Psoas muscle (tissue), 8 donors: ENCODE data around the gene CALCR. TPM values are rescaled to one million over a fixed set of nuclear protein-coding genes. Genes with fewer than 3 reads are reported as not detected.
"Not testable (repeated sequence)": the region's sequence is repeated elsewhere in the genome, so short reads cannot be mapped to it uniquely, and the experiment has no call there.

Experiments
- ATAC-seq, 4 donors: fragments of 200-7000 bp; cut with Tn5 transposase; one replicate each; pipeline ENCODE4 v1.9.1; 2020; ENCODE audit warnings: moderate library complexity in 3 of 4, mild to moderate bottlenecking in 2 of 4
- DNase-seq, 2 donors: peaks; one replicate each; pipeline ENCODE4 v3.0.0-alpha.2; 2020
- H3K27ac ChIP-seq: fragments of 200-600 bp; one replicate; pipeline ENCODE4 v1.8.0; 2022
- H3K27me3 ChIP-seq, 3 donors: fragments of 200-600 bp in 1 of 3; one replicate each; pipeline versions ENCODE4 v1.6.1 to v1.8.0; 2013 to 2022; ENCODE audit warnings: low read length in 2 of 3, mild to moderate bottlenecking in 2 of 3, moderate library complexity in 1 of 3; ENCODE audit not compliant: insufficient read depth in 3 of 3
- H3K36me3 ChIP-seq, 2 donors: fragments of 200-600 bp in 1 of 2; one replicate each; pipeline versions ENCODE4 v1.6.1 to v1.8.0; 2013 to 2022; ENCODE audit warnings: low read depth in 1 of 2, mild to moderate bottlenecking in 1 of 2, moderate library complexity in 1 of 2; ENCODE audit not compliant: insufficient read depth in 1 of 2
- H3K4me1 ChIP-seq: fragments of 200-600 bp; one replicate; pipeline ENCODE4 v1.8.0; 2022
- H3K4me3 ChIP-seq: fragments of 200-600 bp; one replicate; pipeline ENCODE4 v1.8.0; 2022; ENCODE audit warnings: mild to moderate bottlenecking
- H3K9me3 ChIP-seq: fragments of 200-600 bp; one replicate; pipeline ENCODE4 v1.8.0; 2022
- WGBS, 3 donors: extraction: QIAGEN DNeasy Blood & Tissue Kit; methylation state at CpG; one replicate each; pipeline versions ENCODE4 v1.1.6 to v1.1.7; 2013; 5-methylcytosine and 5-hydroxymethylcytosine counted together
- intact Hi-C, 2 donors: fragments of 100-400 bp; cut with DNase I; formaldehyde crosslinking; loops; one replicate each; pipeline versions ENCODE4 v1.11.0 to v1.14.2; 2022
- polyA plus RNA-seq, 3 donors: library from polyadenylated mRNA; stranded (reverse); fragments of 200-250 nt; gene quantifications; one replicate each; pipeline ENCODE4 v1.2.3, GENCODE V29; 2013
- total RNA-seq, 4 donors: library from RNA; stranded (reverse); fragmentation: NEBNext Ultra II Directional in 2 of 4; extraction: Animal tissue kit (Norgen Biotek cat#: 25700) in 2 of 4; gene quantifications; one replicate each; pipeline versions ENCODE4 v1.2.1 to v1.2.4, GENCODE V29; 2021 to 2023
- TF ChIP-seq, protein P1 (sequence below): fragments of 200-600 bp; IDR thresholded peaks from one replicate; pipeline ENCODE4 v1.8.0; 2022; ENCODE audit warnings: antibody characterized with exemption
- donor health status: healthy with polysubstance abuse.
- donor health status: DM: no; HTN: no; CAD: no; lungs with moderate emphysema.
- donor health status: Bipolar disorder and iron deficiency.
- donor health status: healthy.
- donor health status: DM: yes; HTN: yes; CAD: no.
- donor health status: DM: no; HTN: no; CAD: no.
- donor health status: DM: no; HTN: no; CAD: no.
- donor health status: DM: yes; HTN: yes; CAD: no.

CALCR gene
- total and polyA plus RNA-seq, 7 donors = 0.23 to 1.0 (median 0.64) TPM

DNA sequence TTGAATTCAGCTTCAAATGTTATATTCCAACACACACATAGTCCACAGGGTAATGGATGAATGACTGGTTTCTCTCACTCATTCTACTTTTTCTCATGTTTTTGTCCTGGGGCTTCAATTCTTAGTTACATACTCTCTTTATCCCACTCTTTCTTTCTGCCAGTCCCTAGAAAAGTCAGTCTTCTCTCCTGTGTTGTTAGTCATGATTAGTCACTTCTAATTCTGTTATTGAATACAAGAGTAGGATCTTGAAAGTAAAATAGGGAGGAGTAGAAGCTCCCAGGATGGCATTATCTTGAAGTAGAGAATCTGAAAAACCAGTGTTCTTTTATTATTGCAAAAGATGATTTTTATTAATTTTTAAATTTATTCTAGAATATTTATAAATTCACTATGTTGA is 45.5 kb upstream of the CALCR start:
- TF ChIP-seq, protein P1, sequence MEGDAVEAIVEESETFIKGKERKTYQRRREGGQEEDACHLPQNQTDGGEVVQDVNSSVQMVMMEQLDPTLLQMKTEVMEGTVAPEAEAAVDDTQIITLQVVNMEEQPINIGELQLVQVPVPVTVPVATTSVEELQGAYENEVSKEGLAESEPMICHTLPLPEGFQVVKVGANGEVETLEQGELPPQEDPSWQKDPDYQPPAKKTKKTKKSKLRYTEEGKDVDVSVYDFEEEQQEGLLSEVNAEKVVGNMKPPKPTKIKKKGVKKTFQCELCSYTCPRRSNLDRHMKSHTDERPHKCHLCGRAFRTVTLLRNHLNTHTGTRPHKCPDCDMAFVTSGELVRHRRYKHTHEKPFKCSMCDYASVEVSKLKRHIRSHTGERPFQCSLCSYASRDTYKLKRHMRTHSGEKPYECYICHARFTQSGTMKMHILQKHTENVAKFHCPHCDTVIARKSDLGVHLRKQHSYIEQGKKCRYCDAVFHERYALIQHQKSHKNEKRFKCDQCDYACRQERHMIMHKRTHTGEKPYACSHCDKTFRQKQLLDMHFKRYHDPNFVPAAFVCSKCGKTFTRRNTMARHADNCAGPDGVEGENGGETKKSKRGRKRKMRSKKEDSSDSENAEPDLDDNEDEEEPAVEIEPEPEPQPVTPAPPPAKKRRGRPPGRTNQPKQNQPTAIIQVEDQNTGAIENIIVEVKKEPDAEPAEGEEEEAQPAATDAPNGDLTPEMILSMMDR = no peak
- H3K27ac ChIP-seq = no peak overlapping the region
- ATAC-seq (no peak), DNase-seq (no peak)
- H3K27me3 ChIP-seq = no peaks in the 10 kb centered on the region
- H3K4me3 ChIP-seq = no peak overlapping the region
- H3K4me1 ChIP-seq = no peaks in the 10 kb centered on the region
- intact Hi-C loops = no loop called here
- no peaks in the 10 kb centered on the region for H3K9me3 ChIP-seq
- H3K36me3 ChIP-seq = no peaks in the 10 kb centered on the region

DNA sequence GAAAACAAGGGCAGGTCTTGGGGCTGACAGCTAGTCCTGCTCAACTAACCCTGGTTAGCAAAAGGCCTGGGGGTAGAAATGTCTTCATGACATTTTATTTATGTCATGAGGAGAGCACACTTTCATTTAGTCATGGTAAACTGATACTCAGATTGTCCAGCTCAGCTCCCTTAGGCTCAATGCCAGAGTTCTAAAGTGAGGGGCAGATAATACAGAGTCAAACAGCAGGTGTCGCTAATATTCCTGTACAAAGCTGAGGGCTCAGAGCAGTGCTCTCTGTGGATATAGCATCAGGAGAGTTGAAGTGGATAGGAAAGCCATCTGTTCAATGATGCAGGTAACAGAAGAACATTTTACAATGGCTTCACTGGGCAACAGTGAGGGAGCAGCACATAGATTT is 26.8 kb upstream of the CALCR start:
- ATAC-seq (no peak), DNase-seq (no peak)
- Histone ChIP-seq H3K4me3 (no peak overlapping the region), H3K27ac (no peak overlapping the region), H3K27me3 (no peaks in the 10 kb centered on the region), H3K4me1 (no peaks in the 10 kb centered on the region), H3K36me3 (no peaks in the 10 kb centered on the region), H3K9me3 (no peaks in the 10 kb centered on the region)
- WGBS, 3 donors = 57 to 69% (median 62%) methylated on average over 1 of the region's 1 CpG
- TF ChIP-seq, protein P1 = no peak
- intact Hi-C loops = no loop called here

DNA sequence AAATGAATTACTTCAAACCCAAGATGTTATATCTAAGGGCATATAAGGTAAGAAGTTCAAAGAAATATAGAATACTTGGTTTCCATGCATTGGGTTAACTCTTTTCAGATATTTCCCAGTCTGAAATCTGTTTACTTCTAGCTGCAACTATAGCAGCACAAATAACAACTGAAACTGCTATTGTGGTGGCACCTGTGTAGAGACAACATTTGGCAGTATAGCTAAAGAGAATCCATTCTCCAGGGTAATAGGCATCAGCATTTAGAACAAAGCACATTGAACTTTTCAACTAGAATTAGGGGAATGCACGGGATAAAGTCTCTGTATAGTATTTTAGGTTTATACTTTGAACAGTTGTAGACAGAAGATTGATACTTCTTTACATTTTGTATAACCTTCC is 19.7 kb upstream of the CALCR start:
- Histone ChIP-seq H3K36me3 (no peaks in the 10 kb centered on the region), H3K4me1 (no peaks in the 10 kb centered on the region), H3K4me3 (no peak overlapping the region), H3K9me3 (no peaks in the 10 kb centered on the region), H3K27me3 (no peaks in the 10 kb centered on the region), H3K27ac (no peak overlapping the region)
- WGBS, 3 donors = 72 to 79% (median 73%) methylated on average over 1 of the region's 1 CpG
- DNase-seq (no peak), ATAC-seq (no peak)
- intact Hi-C loops = no loop called here
- TF ChIP-seq, protein P1 = no peak

DNA sequence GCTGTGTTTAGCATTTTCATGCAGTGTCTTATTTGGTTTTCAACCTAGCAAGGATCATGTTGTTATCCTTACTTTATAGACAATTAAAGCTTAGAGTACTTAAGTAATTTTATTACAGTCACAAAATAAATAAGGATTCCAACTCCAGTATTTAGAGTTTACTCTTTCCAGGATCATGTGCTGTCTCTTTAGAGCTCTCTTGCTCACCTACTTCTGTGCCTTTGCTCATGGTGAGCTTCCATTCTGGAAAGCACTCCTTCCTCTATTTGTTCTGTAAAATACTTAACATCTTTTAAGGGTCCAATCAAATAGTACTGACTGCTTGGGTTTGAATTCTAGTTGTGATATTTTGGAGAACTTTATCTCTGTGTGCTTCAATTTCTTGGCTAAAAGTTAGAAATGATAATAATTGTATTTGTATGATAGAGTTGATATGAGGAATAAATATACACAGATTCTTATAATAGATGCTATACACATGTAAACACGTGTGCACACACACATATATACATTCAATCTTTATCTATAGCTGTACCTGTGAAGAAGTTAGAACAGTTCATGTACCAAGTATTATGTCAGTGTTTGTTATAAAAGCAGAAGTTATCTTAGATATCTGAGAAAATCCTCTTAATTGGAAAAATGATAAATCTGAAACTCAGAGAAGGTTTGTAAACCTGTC is 18.2 kb upstream of the CALCR start:
- no peaks in the 10 kb centered on the region for H3K27me3 ChIP-seq
- TF ChIP-seq, protein P1 = no peak
- no peak for DNase-seq
- H3K27ac ChIP-seq = no peak overlapping the region
- no peaks in the 10 kb centered on the region for H3K9me3 ChIP-seq
- intact Hi-C loops = no loop called here
- 81 to 84% (median 83%) methylated on average over 1 of the region's 1 CpG for WGBS, 3 donors
- H3K4me1 ChIP-seq = no peaks in the 10 kb centered on the region
- no peaks in the 10 kb centered on the region for H3K36me3 ChIP-seq
- ATAC-seq = no peak
- H3K4me3 ChIP-seq = no peak overlapping the region

DNA sequence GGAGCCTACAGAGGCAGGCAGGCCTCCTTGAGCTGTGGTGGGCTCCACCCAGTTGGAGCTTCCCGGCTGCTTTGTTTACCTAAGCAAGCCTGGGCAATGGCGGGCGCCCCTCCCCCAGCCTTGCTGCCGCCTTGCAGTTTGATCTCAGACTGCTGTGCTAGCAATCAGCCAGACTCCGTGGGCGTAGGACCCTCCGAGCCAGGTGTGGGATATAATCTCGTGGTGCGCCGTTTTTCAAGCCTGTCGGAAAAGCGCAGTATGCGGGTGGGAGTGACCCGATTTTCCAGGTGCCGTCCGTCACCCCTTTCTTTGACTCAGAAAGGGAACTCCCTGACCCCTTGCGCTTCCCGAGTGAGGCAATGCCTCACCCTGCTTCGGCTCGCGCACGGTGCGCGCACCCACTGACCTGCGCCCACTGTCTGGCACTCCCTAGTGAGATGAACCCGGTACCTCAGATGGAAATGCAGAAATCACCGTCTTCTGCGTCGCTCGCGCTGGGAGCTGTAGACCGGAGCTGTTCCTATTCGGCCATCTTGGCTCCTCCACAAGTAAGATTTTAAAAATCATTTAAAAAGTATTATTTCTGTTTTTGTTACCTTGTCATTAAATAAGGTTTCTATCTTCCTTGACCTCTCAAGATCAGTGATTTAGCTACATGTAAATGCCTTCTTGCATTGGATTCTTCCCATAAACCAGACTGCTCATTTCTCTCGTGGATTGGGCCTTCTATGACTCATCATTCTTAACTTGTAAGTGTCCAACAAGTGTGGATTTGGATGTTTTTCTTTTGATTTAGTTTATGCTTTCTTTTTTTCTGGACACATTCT is 16.9 kb upstream of the CALCR start:
- DNase-seq, H3K9me3 ChIP-seq, H3K36me3 ChIP-seq, intact Hi-C loops, H3K4me1 ChIP-seq, H3K4me3 ChIP-seq, ATAC-seq, H3K27ac ChIP-seq, H3K27me3 ChIP-seq: not testable (repeated sequence)
- WGBS, 3 donors = 85 to 90% (median 88%) methylated on average over 19 to 24 of the region's 34 CpGs

DNA sequence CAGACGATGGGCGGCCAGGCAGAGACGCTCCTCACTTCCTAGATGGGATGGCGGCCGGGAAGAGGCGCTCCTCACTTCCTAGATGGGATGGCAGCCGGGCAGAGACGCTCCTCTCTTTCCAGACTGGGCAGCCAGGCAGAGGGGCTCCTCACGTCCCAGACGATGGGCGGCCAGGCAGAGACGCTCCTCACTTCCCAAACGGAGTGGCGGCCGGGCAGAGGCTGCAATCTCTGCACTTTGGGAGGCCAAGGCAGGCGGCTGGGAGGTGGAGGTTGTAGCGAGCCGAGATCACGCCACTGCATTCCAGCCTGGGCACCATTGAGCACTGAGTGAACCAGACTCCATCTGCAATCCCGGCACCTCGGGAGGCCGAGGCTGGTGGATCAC is 11.9 kb upstream of the CALCR start:
- intact Hi-C loops, DNase-seq, H3K9me3 ChIP-seq, ATAC-seq, H3K4me3 ChIP-seq, H3K27me3 ChIP-seq, H3K27ac ChIP-seq, H3K36me3 ChIP-seq, H3K4me1 ChIP-seq: not testable (repeated sequence)
- 84 to 94% (median 92%) methylated on average over 15 to 20 of the region's 22 CpGs for WGBS, 3 donors

DNA sequence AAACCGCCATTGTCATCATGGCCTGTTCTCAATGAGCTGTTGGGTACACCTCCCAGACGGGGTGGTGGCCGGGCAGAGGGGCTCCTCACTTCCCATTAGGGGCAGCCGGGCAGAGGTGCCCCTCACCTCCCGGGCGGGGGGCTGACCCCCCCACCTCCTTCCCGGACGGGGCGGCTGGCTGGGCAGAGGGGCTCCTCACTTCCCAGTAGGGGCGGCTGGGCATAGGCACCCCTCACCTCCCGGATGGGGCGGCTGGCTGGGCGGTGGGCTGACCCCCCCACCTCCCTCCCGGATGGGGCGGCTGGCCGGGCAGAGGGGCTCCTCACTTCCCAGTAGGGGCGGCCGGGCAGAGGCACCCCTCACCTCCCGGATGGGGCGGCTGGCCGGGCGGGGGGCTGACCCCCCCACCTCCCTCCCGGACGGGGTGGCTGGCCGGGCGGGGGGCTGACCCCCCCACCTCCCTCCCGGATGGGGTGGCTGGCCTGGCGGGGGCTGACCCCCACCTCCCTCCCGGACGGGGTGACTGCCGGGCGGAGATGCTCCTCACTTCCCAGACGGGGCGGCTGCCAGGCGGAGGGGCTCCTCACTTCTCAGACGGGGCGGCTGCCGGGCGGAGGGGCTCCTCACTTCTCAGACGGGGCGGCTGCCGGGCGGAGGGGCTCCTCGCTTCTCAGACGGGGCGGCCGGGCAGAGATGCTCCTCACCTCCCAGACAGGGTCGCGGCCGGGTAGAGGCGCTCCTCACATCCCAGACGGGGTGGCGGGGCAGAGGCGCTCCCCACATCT is 11.4 kb upstream of the CALCR start:
- H3K27ac ChIP-seq, H3K4me3 ChIP-seq, H3K9me3 ChIP-seq, H3K27me3 ChIP-seq, H3K36me3 ChIP-seq, ATAC-seq, DNase-seq, intact Hi-C loops, H3K4me1 ChIP-seq: not testable (repeated sequence)
- WGBS, 3 donors = 94 to 97% (median 94%) methylated on average over 18 to 41 of the region's 54 CpGs
